HuH-7.5 (cell line): ENCODE results near the gene PKM.
A peak's percentile ranks its signal among the peaks of the same experiment; 100 is the strongest.

Source experiments
- DNase-seq: peaks from one replicate; pipeline ENCODE4 v3.0.0; 2011; ENCODE audit warnings: low spot score

PKM gene

GRCh38 chr15:72155635-72156616 is 75.1 kb downstream of the PKM start:
- DNase-seq: peak; percentile 68

GRCh38 chr15:72155003-72155621 is 75.9 kb downstream of the PKM start:
- DNase-seq: no peak

GRCh38 chr15:72154316-72154715 is 76.7 kb downstream of the PKM start:
- DNase-seq: no peak

GRCh38 chr15:72153269-72154000 is 77.6 kb downstream of the PKM start:
- no peak for DNase-seq
